IMR-90 (cell line): ENCODE measurements around the gene ADH6. TPM values are rescaled to one million over a fixed set of nuclear protein-coding genes. Genes with fewer than 3 reads are reported as not detected.

Experiments
- ATAC-seq: fragments of 200-7000 bp; cut with Tn5 transposase; 2 replicates; pipeline ENCODE4 v1.9.1; 2020; ENCODE audit warnings: low read depth, mild to moderate bottlenecking, moderate library complexity
- BruUV-seq: library from RNA; stranded (reverse); fragments of 400-500 nt; replicated peaks from 2 replicates; lab custom pipeline; 2021; lab: Mats Ljungman, UMichigan
- CTCF ChIA-PET: fragments of 300-600 bp; formaldehyde crosslinking; extraction: SDS; loops from one replicate; lab custom pipeline; 2021; ENCODE audit warnings: antibody characterized with exemption; lab: Yijun Ruan, JAX
- POLR2A ChIA-PET: fragments of 300-600 bp; sonication (Branson Sonifier 250); formaldehyde crosslinking; loops from one replicate; lab custom pipeline; 2022; ENCODE audit warnings: antibody characterized with exemption; ENCODE audit not compliant: unreplicated experiment; lab: Charles Lee
- DNase-seq: peaks from one replicate; pipeline ENCODE4 v3.0.0; 2013
- H2AFZ ChIP-seq: replicated peaks from 2 replicates; pipeline ENCODE3; 2013; ENCODE audit warnings: low read length, mild to moderate bottlenecking; ENCODE audit not compliant: poor library complexity
- H2AK5ac ChIP-seq: 2 replicates; pipeline ENCODE4 v1.6.1; 2013; ENCODE audit warnings: low read depth, low read length, inconsistent platforms
- H2AK9ac ChIP-seq: replicated peaks from 2 replicates; pipeline ENCODE3; 2013; ENCODE audit warnings: mild to moderate bottlenecking, low read depth, low read length, moderate library complexity; ENCODE audit not compliant: poor library complexity
- H2BK120ac ChIP-seq: 2 replicates; pipeline ENCODE4 v1.6.1; 2013; ENCODE audit warnings: low read depth, low read length, inconsistent platforms
- H2BK15ac ChIP-seq: 3 replicates; pipeline ENCODE4 v1.6.1; 2013; ENCODE audit warnings: low read depth, low read length, inconsistent platforms
- H2BK20ac ChIP-seq: 2 replicates; pipeline ENCODE4 v1.6.1; 2013; ENCODE audit warnings: low read depth, mild to moderate bottlenecking, inconsistent platforms, low read length, moderate library complexity
- H2BK5ac ChIP-seq: 2 replicates; pipeline ENCODE4 v1.6.1; 2013; ENCODE audit warnings: mild to moderate bottlenecking, low read depth, low read length, inconsistent platforms; ENCODE audit not compliant: poor library complexity, severe bottlenecking
- H3K14ac ChIP-seq: replicated peaks from 2 replicates; pipeline ENCODE4 v1.6.1; 2013; ENCODE audit warnings: low read depth, low read length, inconsistent platforms
- H3K18ac ChIP-seq: 2 replicates; pipeline ENCODE4 v1.6.1; 2013; ENCODE audit warnings: low read depth, low read length, control low read depth
- H3K23ac ChIP-seq: 2 replicates; pipeline ENCODE4 v1.6.1; 2013; ENCODE audit warnings: low read depth, low read length, inconsistent platforms
- H3K27ac ChIP-seq: 2 replicates; pipeline ENCODE4 v1.5.1; 2013; ENCODE audit warnings: mild to moderate bottlenecking, control low read depth, low read length; ENCODE audit not compliant: insufficient read depth
- H3K27me3 ChIP-seq: 2 replicates; pipeline ENCODE4 v1.6.1; 2013; ENCODE audit warnings: low read length; ENCODE audit not compliant: control insufficient read depth, insufficient read depth
- H3K36me3 ChIP-seq: 2 replicates; pipeline ENCODE4 v1.6.1; 2013; ENCODE audit warnings: low read length, mixed read lengths; ENCODE audit not compliant: control insufficient read depth, insufficient read depth
- H3K4ac ChIP-seq: 2 replicates; pipeline ENCODE4 v1.6.1; 2013; ENCODE audit warnings: low read depth, low read length, inconsistent platforms
- H3K4me1 ChIP-seq: 2 replicates; pipeline ENCODE4 v1.6.1; 2013; ENCODE audit warnings: low read length, mixed read lengths; ENCODE audit not compliant: control insufficient read depth, insufficient read depth
- H3K4me2 ChIP-seq: 2 replicates; pipeline ENCODE4 v1.6.1; 2013; ENCODE audit warnings: low read depth, mild to moderate bottlenecking, control low read depth, low read length, moderate library complexity
- H3K4me3 ChIP-seq: 2 replicates; pipeline ENCODE4 v1.5.1; 2013; ENCODE audit warnings: low read depth, mild to moderate bottlenecking, control low read depth, low read length, moderate library complexity; ENCODE audit not compliant: insufficient read depth
- H3K56ac ChIP-seq: 2 replicates; pipeline ENCODE4 v1.6.1; 2013; ENCODE audit warnings: low read length, inconsistent platforms; ENCODE audit not compliant: insufficient read depth; ENCODE audit errors: extremely low read depth
- H3K79me1 ChIP-seq, 2 experiments: 2 replicates each; pipeline ENCODE4 v1.6.1; 2013; ENCODE audit warnings: low read length in 2 of 2, inconsistent platforms in 1 of 2, low read depth in 1 of 2
- H3K9ac ChIP-seq: 2 replicates; pipeline ENCODE4 v1.6.1; 2013; ENCODE audit warnings: low read depth, low read length, control low read depth
- H3K9me1 ChIP-seq: 2 replicates; pipeline ENCODE4 v1.6.1; 2013; ENCODE audit warnings: low read length, inconsistent platforms; ENCODE audit not compliant: insufficient read depth
- H3K9me3 ChIP-seq: 2 replicates; pipeline ENCODE4 v1.6.1; 2013; ENCODE audit warnings: low read length; ENCODE audit not compliant: control insufficient read depth, insufficient read depth
- H4K20me1 ChIP-seq: 2 replicates; pipeline ENCODE4 v1.6.1; 2013; ENCODE audit warnings: low read length, inconsistent platforms; ENCODE audit not compliant: insufficient read depth
- H4K5ac ChIP-seq: 2 replicates; pipeline ENCODE4 v1.6.1; 2013; ENCODE audit warnings: mild to moderate bottlenecking, low read depth, low read length, control low read depth
- H4K8ac ChIP-seq, 2 experiments: 2 replicates each; pipeline ENCODE4 v1.6.1; 2013; ENCODE audit warnings: low read depth in 2 of 2, low read length in 2 of 2, control low read depth in 1 of 2, inconsistent platforms in 1 of 2
- H4K91ac ChIP-seq: 2 replicates; pipeline ENCODE4 v1.6.1; 2013; ENCODE audit warnings: low read depth, low read length, inconsistent platforms; ENCODE audit not compliant: insufficient read depth
- CEBPB ChIP-seq: IDR thresholded peaks from 2 replicates; pipeline ENCODE4 v1.6.1; 2012; ENCODE audit warnings: low read depth, low read length, improper control_type of control experiment
- CHD1 ChIP-seq: IDR thresholded peaks from 2 replicates; pipeline ENCODE4 v1.6.1; 2012; ENCODE audit warnings: low read depth, low read length, improper control_type of control experiment
- MAFK ChIP-seq: IDR thresholded peaks from 2 replicates; pipeline ENCODE4 v1.6.1; 2012; ENCODE audit warnings: low read depth, low read length, improper control_type of control experiment
- MAZ ChIP-seq: IDR thresholded peaks from 2 replicates; pipeline ENCODE4 v1.6.1; 2012; ENCODE audit warnings: low read depth, mild to moderate bottlenecking, low read length, improper control_type of control experiment, moderate library complexity, borderline replicate concordance
- RCOR1 ChIP-seq: IDR thresholded peaks from 2 replicates; pipeline ENCODE4 v1.6.1; 2012; ENCODE audit warnings: mild to moderate bottlenecking, low read length, improper control_type of control experiment; ENCODE audit not compliant: insufficient replicate concordance
- WGBS, 2 experiments: methylation state at CpG; one replicate each; pipeline versions ENCODE4 v1.1.5 to v1.1.7; 2013; ENCODE audit warnings: missing lambda C conversion rate in 2 of 2; ENCODE audit not compliant: insufficient read length in 1 of 2; ENCODE audit errors: extremely low coverage in 2 of 2; 5-methylcytosine and 5-hydroxymethylcytosine counted together
- dilution Hi-C: fragments of 300-500 bp; cut with HindIII; formaldehyde crosslinking; loops from one replicate; pipeline ENCODE4 v1.14.3; 2018; ENCODE audit warnings: low sequenced_read_pairs; ENCODE audit not compliant: unreplicated experiment
- in situ Hi-C: fragments of 300-500 bp; cut with MboI; formaldehyde crosslinking; loops from 3 replicates; pipeline ENCODE4 v1.14.3; 2019; ENCODE audit warnings: low sequenced_read_pairs, inconsistent platforms, mixed read lengths
- intact Hi-C: fragments of 100-400 bp; cut with micrococcal nuclease; formaldehyde crosslinking; loops from 2 replicates; pipeline ENCODE4 v1.10.0; 2022
- polyA plus RNA-seq, 3 experiments: library from polyadenylated mRNA; depleted of rRNA; stranded (reverse); fragments of >200 nt; gene quantifications; 2 replicates each; pipeline ENCODE4 v1.2.3, GENCODE V29; 2012; ENCODE audit warnings: low replicate concordance in 1 of 3
- total RNA-seq: library from RNA; depleted of rRNA; stranded (reverse); fragments of >200 nt; gene quantifications from 2 replicates; pipeline ENCODE4 v1.2.3, GENCODE V29; 2012

ADH6 gene
- total and polyA plus RNA-seq, 2 of the 4 experiments (the other 2 are of a cell fraction), result not detected

DNA sequence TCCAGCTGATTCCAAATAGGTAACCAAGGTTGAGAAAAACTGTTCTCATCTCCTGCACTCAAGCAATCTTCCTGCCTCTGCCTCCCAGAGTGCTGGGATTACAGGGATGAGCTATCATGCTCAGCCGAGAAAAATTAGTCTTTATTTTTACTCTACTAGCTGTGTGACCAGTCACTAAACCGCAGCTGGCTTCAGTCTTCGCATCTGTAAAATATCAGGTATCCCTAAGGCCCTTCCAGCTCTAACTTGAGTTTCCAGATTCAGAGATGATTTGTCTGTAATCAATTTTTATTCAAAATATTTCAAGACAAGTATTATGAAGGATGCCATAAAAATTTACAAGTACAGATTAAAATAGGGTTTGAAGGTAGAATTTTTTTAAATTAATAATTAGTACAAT lies 3.5 kb downstream of the ADH6 start:
- Histone ChIP-seq H2AK5ac (no peak overlapping the region), H3K27me3 (no peaks in the 10 kb centered on the region), H4K20me1 (no peaks in the 10 kb centered on the region), H3K4ac (no peak overlapping the region), H3K36me3 (no peaks in the 10 kb centered on the region), H3K9me3 (no peaks in the 10 kb centered on the region), H2AK9ac (no peak overlapping the region), H2AFZ (no peak overlapping the region), H3K23ac (no peak overlapping the region), H3K4me2 (no peak overlapping the region), H3K27ac (no peak overlapping the region), H3K9ac (no peak overlapping the region), H2BK120ac (no peak overlapping the region), H2BK15ac (no peak overlapping the region), H3K4me1 (0 out of 2 replicates have a peak, but pooled peaks cover 1% of the 10 kb centered on the region), H3K18ac (no peak overlapping the region), H3K14ac (no peak overlapping the region), H3K4me3 (no peak overlapping the region), H4K8ac (no peak overlapping the region), H2BK5ac (no peak overlapping the region), H3K79me1 (no peaks in the 10 kb centered on the region), H4K91ac (no peak overlapping the region), H4K5ac (no peak overlapping the region), H2BK20ac (no peak overlapping the region), H3K56ac (no peak overlapping the region), H3K9me1 (no peaks in the 10 kb centered on the region)
- no peak for ATAC-seq
- ChIA-PET POLR2A (no interaction called here), CTCF (interaction anchor here (0.6 kb wide), 1 partner anchor 1273 kb away, joined by 4 read pairs; no protein-coding TSS in a partner anchor)
- in situ Hi-C loops (no loop called here), dilution Hi-C loops (no loop called here), intact Hi-C loops (no loop called here)
- no peak for TF ChIP-seq CEBPB
- no peak for TF ChIP-seq MAZ
- TF ChIP-seq RCOR1, result no peak
- TF ChIP-seq MAFK, result no peak
- TF ChIP-seq CHD1, result no peak
- no TSS peak for BruUV-seq
- DNase-seq, result no peak
- WGBS, 2 experiments, result no CpG with 5 or more reads among the region's 3 CpGs
